Neural crest cell (in vitro differentiated cells): ENCODE data around the gene OR2T11. TPM values are rescaled to one million over a fixed set of nuclear protein-coding genes. Genes with fewer than 3 reads are reported as not detected.

Experiments
- DNase-seq: peaks from one replicate; pipeline ENCODE4 v3.0.0; 2021; ENCODE audit warnings: low read depth, mixed read lengths, low spot score
- H3K27ac Mint-ChIP-seq: one replicate; pipeline ENCODE4 v1.8.0; 2021; ENCODE audit warnings: mild to moderate bottlenecking, mixed read lengths; ENCODE audit not compliant: unreplicated experiment
- H3K27me3 Mint-ChIP-seq: 2 replicates; pipeline ENCODE4 v1.8.0; 2021; ENCODE audit warnings: low read depth, mild to moderate bottlenecking, mixed read lengths
- H3K36me3 Mint-ChIP-seq: 2 replicates; pipeline ENCODE4 v1.8.0; 2021; ENCODE audit warnings: low read depth, mild to moderate bottlenecking, mixed read lengths
- H3K4me1 Mint-ChIP-seq: 2 replicates; pipeline ENCODE4 v1.8.0; 2021; ENCODE audit warnings: mixed read lengths
- H3K4me3 Mint-ChIP-seq: one replicate; pipeline ENCODE4 v1.8.0; 2021; ENCODE audit warnings: mild to moderate bottlenecking, mixed read lengths
- H3K9me3 Mint-ChIP-seq: 2 replicates; pipeline ENCODE4 v1.8.0; 2021; ENCODE audit warnings: mixed read lengths
- total RNA-seq: library from RNA; stranded (reverse); gene quantifications from 2 replicates; pipeline ENCODE4 v1.2.1, GENCODE V29; 2021
- TF ChIP-seq, protein P1 (sequence below): fragments of 200-600 bp; sonication (generic); conservative IDR thresholded peaks from 2 replicates; pipeline ENCODE4 v1.5.0; 2021; ENCODE audit warnings: antibody characterized with exemption, mild to moderate bottlenecking

OR2T11 gene
- total RNA-seq, 1 donor from 2014 or later = not detected

DNA sequence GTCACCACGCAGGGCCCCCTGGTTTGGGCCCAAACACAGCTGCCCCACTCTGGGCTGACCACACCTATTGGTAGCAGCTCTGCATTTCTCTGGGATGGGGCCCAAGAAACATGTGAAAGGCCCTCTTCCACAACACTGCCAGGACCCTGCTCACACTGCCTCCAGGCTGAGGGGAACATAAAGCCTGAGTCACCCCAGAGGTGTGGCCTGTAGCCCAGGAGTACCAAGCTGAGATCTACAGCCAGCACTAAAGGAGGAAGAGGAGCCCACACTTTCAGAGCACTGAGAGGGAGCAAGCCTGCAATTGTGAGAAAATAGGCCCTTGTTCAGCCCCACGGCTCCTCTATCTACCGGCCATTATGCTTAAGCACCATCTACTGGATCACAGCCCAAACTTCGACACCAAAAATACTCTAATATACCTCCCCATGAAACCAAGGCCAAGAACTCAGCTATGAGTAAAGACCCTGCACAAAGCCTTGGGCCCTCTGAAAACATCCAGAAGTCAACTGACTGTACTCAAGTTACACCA lies 22.9 kb downstream of the OR2T11 start:
- Mint-ChIP-seq H3K27ac (no peak overlapping the region), H3K4me1 (no peaks in the 10 kb centered on the region), H3K9me3 (peaks cover 25% of the 10 kb centered on the region), H3K36me3 (peaks cover 11% of the 10 kb centered on the region), H3K4me3 (no peak overlapping the region), H3K27me3 (no peaks in the 10 kb centered on the region)
- TF ChIP-seq, protein P1, sequence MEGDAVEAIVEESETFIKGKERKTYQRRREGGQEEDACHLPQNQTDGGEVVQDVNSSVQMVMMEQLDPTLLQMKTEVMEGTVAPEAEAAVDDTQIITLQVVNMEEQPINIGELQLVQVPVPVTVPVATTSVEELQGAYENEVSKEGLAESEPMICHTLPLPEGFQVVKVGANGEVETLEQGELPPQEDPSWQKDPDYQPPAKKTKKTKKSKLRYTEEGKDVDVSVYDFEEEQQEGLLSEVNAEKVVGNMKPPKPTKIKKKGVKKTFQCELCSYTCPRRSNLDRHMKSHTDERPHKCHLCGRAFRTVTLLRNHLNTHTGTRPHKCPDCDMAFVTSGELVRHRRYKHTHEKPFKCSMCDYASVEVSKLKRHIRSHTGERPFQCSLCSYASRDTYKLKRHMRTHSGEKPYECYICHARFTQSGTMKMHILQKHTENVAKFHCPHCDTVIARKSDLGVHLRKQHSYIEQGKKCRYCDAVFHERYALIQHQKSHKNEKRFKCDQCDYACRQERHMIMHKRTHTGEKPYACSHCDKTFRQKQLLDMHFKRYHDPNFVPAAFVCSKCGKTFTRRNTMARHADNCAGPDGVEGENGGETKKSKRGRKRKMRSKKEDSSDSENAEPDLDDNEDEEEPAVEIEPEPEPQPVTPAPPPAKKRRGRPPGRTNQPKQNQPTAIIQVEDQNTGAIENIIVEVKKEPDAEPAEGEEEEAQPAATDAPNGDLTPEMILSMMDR = no peak
- no peak for DNase-seq

DNA sequence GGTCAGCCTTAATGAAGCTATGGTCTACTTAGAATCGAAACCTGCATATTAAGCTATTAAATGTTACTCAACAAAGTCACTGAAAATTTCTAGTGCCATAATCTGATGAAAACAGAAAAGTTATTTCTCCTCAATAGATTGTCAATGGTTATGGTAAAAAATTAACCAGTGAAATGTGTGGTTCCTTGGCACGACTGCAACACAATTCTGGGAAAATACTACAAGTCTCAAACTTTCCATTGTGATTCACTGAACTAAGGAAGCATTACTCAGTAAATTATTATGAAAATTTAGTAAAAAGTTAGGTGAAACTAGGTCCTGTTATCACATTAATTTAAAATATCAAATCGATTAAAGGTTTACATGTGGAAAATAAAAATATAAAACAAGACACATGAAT lies 24.6 kb downstream of the OR2T11 start:
- no peak for DNase-seq
- no peak overlapping the region for H3K4me3 Mint-ChIP-seq
- H3K36me3 Mint-ChIP-seq = peaks cover 13% of the 10 kb centered on the region
- no peaks in the 10 kb centered on the region for H3K27me3 Mint-ChIP-seq
- TF ChIP-seq, protein P1 = no peak
- no peak overlapping the region for H3K27ac Mint-ChIP-seq
- peaks cover 32% of the 10 kb centered on the region for H3K9me3 Mint-ChIP-seq
- H3K4me1 Mint-ChIP-seq = no peaks in the 10 kb centered on the region

DNA sequence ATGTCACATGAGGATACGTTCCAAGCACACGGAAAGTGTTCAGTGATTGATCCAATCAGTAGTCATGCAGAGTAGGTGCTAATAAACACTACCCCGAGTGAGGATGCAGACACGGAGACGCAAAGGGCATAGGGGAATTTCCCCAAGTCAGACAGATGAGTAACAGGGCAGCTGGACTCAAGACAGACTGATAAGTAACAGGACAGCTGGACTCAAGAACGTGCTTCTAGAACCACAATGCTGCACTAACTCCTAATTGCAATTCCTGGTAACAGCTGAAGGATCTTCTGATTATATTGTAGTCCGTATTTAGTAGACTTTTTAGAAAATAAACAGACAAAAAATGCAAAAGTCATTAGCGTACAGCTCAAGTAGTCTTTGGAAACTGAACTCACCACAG lies 35.5 kb downstream of the OR2T11 start:
- Mint-ChIP-seq H3K27ac (no peak overlapping the region), H3K4me3 (no peak overlapping the region), H3K4me1 (no peaks in the 10 kb centered on the region), H3K9me3 (peaks cover 19% of the 10 kb centered on the region), H3K36me3 (peaks cover 8% of the 10 kb centered on the region), H3K27me3 (no peaks in the 10 kb centered on the region)
- DNase-seq = no peak
- TF ChIP-seq, protein P1 = no peak

DNA sequence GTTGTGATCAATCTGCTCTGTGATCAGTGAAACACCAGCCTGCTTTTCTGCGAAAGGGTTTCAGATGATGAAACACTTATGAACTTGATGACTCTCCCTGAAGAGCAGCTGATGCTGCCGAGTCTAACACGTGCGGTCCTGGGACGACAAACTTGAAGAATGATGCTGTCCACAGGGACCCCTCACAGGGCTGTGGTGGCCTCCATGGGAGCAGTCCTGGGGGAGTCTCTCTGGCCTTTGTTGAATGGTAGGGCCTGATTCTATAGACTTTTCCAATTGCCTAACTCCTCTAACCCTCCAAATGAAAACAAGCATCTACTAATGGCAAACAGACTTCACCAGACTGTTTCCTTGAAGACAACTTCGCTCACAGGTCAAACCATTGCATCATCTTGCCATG lies 37.3 kb downstream of the OR2T11 start, which contains the start of gene OR2T10:
Gene OR2T10, minus strand, starts transcription at position 112 of the 400 bp plus-strand sequence. CDS start 3,932 bp downstream, outside the sequence.
- DNase-seq = no peak
- peaks cover 12% of the 10 kb centered on the region for H3K36me3 Mint-ChIP-seq
- no peak within 1 kb of the TSS for H3K4me3 Mint-ChIP-seq
- H3K27me3 Mint-ChIP-seq = no peaks in the 10 kb centered on the region
- no peaks in the 10 kb centered on the region for H3K4me1 Mint-ChIP-seq
- H3K27ac Mint-ChIP-seq = no peak within 1 kb of the TSS
- peaks cover 24% of the 10 kb centered on the region for H3K9me3 Mint-ChIP-seq
- TF ChIP-seq, protein P1 = no peak

DNA sequence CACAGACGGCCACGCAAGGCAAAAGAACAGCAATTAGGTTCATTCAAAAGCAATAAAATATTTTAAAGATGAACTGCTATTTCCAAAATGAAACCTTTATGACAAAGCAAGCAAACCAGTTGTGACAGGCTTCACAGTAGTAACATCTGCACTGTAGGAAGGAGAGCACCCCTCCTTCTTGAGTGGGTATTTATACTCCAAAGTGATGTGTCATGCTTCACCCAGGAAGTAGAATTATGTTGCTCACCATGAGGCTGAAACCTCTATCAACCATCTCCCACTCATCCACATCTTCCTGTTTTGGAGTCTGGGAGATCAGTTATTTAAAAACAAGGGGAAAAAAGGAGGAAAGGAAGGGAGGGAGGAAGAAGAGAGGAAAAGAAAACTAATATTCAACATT lies 38.3 kb downstream of the OR2T11 start:
- no peaks in the 10 kb centered on the region for H3K4me1 Mint-ChIP-seq
- DNase-seq = no peak
- peaks cover 20% of the 10 kb centered on the region for H3K9me3 Mint-ChIP-seq
- TF ChIP-seq, protein P1 = no peak
- no peak overlapping the region for H3K4me3 Mint-ChIP-seq
- H3K27ac Mint-ChIP-seq = no peak overlapping the region
- peaks cover 5% of the 10 kb centered on the region for H3K36me3 Mint-ChIP-seq
- no peaks in the 10 kb centered on the region for H3K27me3 Mint-ChIP-seq
